MM.1S (cell line): ENCODE data around the gene TMEM225B.
"Not testable (repeated sequence)": the region's sequence is repeated elsewhere in the genome, so short reads cannot be mapped to it uniquely, and the experiment has no call there.

Experiments
- CTCF ChIP-seq: fragments of 300-600 bp; sonication (generic); IDR thresholded peaks from 2 replicates; pipeline ENCODE4 v1.5.1; 2016; ENCODE audit warnings: antibody characterized with exemption, low read length, mixed read lengths
- EZH2phosphoT487 ChIP-seq: fragments of 300-600 bp; sonication (generic); IDR thresholded peaks from 2 replicates; pipeline ENCODE4 v1.6.1; 2018; ENCODE audit warnings: antibody characterized with exemption, low read length

GRCh38 chr7:99568770-99569169, 29.3 kb upstream of the TMEM225B start:
- TF ChIP-seq EZH2phosphoT487, CTCF: not testable (repeated sequence)
